HG03066 (cell line): ENCODE results near the gene REEP3.
"Not testable (repeated sequence)": the region's sequence is repeated elsewhere in the genome, so short reads cannot be mapped to it uniquely, and the experiment has no call there.

Experiments used
- ATAC-seq: cut with Tn5 transposase; IDR thresholded peaks from one replicate; pipeline ENCODE4 v1.9.1; 2021; ENCODE audit warnings: low read depth; ENCODE audit not compliant: unreplicated experiment

REEP3 gene

GRCh38 chr10:63520500-63521415 is at the start of gene REEP3:
REEP3 (plus strand) TSS chr10:63521401; CDS start chr10:63521546, 145 bp downstream.
- ATAC-seq: peak; percentile 67

GRCh38 chr10:63474488-63474887 is 46.7 kb upstream of the REEP3 start:
- no peak for ATAC-seq

- ATAC-seq: no peak
Observed at GRCh38 chr10:63477927-63478326, 43.3 kb upstream of the REEP3 start.

- ATAC-seq: no peak
Observed at GRCh38 chr10:63478564-63478963, 42.6 kb upstream of the REEP3 start.

- ATAC-seq: no peak
Observed at GRCh38 chr10:63480237-63480636, 41.0 kb upstream of the REEP3 start.

- no peak for ATAC-seq
Observed at GRCh38 chr10:63481815-63482421, 39.3 kb upstream of the REEP3 start.

- ATAC-seq: no peak
Observed at GRCh38 chr10:63483983-63484382, 37.2 kb upstream of the REEP3 start.

- ATAC-seq: no peak
Observed at GRCh38 chr10:63487990-63488389, 33.2 kb upstream of the REEP3 start.

GRCh38 chr10:63489838-63490237 is 31.4 kb upstream of the REEP3 start:
- ATAC-seq: no peak

GRCh38 chr10:63491588-63492316 is 29.4 kb upstream of the REEP3 start:
- ATAC-seq: no peak

- not testable (repeated sequence) for ATAC-seq
Observed at GRCh38 chr10:63492317-63492690, 28.9 kb upstream of the REEP3 start.

GRCh38 chr10:63493004-63493403 is 28.2 kb upstream of the REEP3 start:
- no peak for ATAC-seq

GRCh38 chr10:63494951-63495350 is 26.2 kb upstream of the REEP3 start:
- ATAC-seq: no peak

GRCh38 chr10:63496561-63496960 is 24.6 kb upstream of the REEP3 start:
- ATAC-seq: no peak

GRCh38 chr10:63497321-63497720 is 23.9 kb upstream of the REEP3 start:
- no peak for ATAC-seq

GRCh38 chr10:63498665-63499064 is 22.5 kb upstream of the REEP3 start:
- ATAC-seq: no peak

GRCh38 chr10:63500551-63500950 is 20.6 kb upstream of the REEP3 start:
- ATAC-seq: not testable (repeated sequence)

- ATAC-seq: no peak
Observed at GRCh38 chr10:63501954-63502353, 19.2 kb upstream of the REEP3 start.

- ATAC-seq: no peak
Observed at GRCh38 chr10:63502832-63503231, 18.4 kb upstream of the REEP3 start.

GRCh38 chr10:63503395-63503794 is 17.8 kb upstream of the REEP3 start:
- no peak for ATAC-seq

GRCh38 chr10:63504145-63504881 is 16.9 kb upstream of the REEP3 start:
- no peak for ATAC-seq
